HG02759 (cell line): ENCODE measurements around the gene ZNF451.

ENCODE experiments used
- ATAC-seq: cut with Tn5 transposase; IDR thresholded peaks from one replicate; pipeline ENCODE4 v1.9.1; 2021; ENCODE audit warnings: mild to moderate bottlenecking, moderate library complexity; ENCODE audit not compliant: unreplicated experiment

ZNF451 gene

DNA sequence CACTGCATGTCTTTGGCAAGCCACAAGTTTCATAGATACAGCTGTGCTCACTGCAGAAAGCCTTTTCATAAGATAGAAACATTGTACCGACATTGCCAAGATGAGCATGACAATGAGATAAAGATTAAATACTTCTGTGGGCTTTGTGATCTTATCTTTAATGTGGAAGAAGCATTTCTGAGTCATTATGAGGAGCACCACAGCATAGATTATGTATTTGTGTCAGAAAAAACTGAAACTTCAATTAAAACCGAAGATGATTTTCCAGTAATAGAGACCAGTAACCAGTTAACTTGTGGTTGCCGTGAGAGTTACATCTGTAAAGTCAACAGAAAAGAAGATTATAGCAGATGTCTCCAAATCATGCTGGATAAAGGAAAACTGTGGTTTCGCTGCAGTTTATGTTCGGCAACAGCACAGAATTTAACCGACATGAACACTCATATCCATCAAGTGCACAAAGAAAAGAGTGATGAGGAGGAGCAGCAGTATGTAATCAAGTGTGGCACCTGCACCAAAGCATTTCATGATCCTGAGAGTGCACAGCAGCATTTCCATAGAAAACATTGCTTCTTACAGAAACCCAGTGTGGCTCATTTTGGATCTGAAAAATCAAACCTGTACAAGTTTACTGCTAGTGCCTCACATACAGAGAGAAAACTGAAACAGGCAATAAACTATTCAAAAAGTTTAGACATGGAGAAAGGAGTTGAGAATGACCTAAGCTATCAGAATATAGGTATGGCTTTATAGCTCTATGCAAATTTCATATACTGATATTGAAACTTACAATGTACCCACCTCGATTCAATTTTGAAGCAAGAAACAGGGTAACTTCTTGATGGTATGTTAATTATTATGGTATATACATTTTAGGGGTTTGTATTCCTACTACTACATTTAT lies 58.2 kb downstream of the ZNF451 start:
- no peak for ATAC-seq

DNA sequence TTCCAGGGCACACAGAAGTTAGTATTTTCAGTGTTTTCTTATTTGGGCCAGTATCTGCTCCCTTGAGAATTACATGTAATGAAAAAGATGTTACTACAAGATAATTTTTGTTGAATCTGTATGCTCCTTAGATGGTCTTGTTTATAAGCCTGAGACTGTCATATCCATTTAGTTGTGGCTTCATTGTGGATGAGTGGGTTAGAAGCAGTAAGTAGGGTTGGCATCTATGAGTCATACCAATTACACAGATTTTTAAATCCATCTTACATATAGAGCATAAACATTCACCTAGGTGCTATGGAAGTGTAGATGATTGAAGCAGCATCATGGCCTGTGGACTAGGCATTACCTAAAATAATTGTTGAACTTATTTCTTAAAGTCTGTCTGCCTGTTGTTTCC lies 68.7 kb downstream of the ZNF451 start:
- ATAC-seq = no peak

DNA sequence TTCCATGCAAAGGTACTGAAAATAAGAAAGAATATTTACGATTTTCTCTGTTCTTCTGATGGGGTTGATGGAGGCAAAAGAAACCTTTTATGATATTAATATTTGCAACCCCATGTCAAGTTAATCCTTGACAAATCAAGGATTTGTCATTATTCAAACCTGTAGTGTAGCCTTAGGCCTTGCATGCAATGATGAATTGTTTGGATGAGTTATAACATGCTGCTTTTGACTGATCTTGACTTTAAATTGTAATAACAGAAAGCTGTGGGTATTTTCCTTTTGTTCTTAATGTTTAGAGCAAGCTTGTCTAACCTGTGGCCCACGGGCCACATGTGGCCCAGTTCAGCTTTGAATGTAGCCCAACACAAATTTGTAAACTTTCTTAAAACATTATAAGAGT lies 69.1 kb downstream of the ZNF451 start:
- no peak for ATAC-seq

DNA sequence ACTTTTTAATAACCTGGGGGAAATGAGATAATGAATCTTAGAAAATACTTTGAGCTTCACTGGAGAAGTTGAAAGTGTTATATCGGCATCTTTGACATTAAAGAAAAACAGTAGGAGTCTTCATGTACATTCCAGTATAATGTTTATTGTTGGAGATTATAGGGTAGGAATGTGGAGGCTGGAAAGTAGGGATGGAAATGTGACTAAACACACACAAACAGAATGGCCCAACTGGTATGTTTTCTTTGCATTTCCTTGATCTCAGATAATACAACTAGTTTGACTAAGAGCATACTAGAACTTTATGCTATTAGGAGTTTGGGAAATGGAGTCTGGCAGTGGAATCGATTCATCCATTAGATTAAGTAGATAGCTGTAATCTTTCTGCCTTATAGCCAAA lies 72.0 kb downstream of the ZNF451 start:
- no peak for ATAC-seq

DNA sequence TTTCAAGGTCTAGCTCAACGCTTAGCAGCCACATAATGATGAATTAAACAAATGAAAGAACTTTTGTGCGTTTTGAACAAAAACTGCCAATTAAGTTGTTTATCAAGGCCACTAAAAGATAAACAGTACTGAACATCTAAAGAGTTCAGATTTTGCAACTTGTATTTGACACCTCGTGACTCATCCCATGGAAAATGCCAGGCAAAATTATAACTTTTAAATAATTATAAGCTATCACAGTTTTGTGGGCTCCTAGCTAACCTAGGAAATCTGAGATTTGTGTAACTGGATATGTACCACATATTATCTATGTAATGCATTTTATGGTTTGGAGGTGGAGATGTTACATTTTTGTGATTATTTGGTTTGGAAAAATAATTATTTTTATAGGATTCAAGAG lies 72.5 kb downstream of the ZNF451 start:
- ATAC-seq = no peak

DNA sequence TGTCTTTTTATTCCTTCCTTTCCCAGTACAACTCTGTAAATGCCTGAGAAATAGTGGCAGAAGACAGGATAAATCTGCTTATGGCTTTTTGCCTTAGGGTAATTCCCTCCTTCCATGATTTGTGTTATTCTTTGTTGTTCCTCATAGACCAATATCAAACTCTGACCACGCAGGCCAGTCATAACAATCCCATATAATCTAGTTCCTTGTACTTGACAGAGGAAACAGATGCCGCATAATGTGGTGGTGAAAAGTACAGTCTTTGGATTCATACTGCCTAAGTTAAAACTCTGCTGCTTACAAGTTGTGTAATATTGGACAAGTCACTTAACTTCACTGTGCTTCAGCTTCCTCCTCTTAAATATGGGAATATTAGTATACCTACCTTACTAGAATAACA lies 74.0 kb downstream of the ZNF451 start:
- ATAC-seq = no peak

DNA sequence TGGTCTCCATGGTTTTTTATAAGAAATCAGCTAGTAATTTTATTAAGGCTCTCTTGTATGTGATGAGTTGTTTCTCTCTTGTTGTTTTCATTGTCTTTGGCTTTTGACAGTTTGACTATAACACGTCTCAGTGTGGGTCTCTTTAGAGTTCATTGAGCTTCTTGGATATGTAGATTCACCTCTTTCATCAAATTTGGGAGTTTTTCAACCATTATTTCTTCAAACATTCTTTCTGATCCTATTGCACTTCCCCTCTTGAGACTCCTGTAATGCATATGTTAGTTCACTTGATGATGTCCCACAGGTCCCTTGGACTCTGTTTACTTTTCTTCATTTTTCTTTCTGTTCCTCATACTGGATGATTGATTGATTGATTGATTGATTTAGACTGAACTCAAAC lies 75.1 kb downstream of the ZNF451 start:
- ATAC-seq = no peak

DNA sequence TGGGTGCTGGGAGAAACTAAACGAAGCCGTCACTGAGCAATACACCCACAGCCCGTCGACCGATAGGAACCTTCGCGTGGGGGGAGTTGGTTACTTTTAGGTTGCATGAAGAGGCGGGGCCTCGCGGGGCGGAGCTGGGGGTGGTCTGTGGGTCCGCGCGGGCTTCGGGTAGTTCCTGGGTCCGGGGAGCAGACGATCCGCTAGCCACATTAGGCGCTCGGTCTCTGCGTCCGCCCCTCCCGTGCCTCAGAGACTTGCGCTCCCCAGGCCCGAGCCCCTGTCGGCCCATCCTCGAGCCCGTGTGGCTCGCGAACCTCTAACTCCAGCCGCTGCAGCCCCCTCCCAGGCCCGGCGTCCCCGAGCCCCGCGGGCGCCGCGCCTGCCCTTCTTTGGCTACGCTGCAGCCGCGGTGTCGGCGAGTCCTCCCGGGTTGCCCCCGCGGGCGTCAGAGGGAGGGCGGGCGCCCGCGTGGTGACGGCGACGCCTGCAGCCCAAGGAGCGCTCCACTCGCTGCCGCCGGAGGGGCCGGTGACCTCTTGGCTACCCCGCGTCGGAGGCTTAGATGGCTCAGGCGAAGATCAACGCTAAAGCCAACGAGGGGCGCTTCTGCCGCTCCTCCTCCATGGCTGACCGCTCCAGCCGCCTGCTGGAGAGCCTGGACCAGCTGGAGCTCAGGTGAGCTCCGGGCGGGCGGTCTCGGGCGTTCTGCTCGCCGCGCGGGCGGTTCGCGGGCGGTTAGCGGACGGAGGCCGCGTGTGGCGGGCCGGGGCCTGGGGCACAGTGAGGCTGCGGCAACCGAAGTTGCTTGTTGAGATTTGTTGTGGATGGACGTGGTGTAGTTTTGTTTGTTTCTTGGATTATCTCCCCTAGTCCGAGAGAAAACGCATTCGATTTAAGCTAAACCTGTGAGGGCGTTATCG lies 82.4 kb downstream of the ZNF451 start, which contains the start of gene BAG2:
BAG2 (plus strand) TSS at position 191 of the 920 bp plus-strand sequence; CDS start at position 563, 372 bp downstream.
- peak; percentile 92 for ATAC-seq

DNA sequence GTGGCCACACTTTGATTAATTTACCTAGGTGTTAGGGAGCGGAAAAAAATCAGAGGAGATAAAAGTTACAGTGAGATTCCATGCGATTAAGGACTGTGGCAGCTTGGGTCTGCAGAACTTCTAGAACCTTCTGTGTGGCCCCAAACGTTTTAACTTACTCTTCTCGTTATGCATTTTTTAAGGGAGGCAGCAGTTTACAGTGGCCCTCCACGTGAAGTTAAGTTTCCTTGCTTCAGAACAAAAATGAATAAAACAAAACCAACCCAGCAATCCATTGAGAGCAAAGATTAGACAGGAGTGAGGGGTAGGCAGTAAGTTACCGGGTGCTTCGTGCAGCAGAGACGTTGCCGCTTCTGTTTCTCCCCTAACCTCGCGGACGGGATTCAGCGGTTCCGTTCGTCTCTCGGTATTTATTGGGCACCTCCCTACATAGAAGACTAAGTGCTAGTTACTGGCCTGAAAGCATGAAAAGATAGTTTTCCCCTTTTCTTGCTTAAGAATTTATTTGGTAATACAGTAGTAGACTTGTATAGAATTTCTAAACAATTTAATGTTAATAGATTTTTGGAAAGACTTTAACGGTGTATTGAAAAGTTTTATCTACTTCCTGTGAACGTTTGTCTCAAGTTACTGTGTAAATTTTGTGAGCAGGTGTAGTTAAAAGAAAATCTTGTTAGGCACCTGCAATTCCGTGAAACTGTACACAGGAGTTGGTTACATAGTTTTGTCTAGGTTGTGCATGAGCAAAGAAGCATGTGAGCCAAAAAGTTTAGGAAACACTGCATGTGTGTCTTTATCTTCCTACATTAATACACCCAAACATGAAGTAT lies 83.3 kb downstream of the ZNF451 start:
- ATAC-seq = no peak

DNA sequence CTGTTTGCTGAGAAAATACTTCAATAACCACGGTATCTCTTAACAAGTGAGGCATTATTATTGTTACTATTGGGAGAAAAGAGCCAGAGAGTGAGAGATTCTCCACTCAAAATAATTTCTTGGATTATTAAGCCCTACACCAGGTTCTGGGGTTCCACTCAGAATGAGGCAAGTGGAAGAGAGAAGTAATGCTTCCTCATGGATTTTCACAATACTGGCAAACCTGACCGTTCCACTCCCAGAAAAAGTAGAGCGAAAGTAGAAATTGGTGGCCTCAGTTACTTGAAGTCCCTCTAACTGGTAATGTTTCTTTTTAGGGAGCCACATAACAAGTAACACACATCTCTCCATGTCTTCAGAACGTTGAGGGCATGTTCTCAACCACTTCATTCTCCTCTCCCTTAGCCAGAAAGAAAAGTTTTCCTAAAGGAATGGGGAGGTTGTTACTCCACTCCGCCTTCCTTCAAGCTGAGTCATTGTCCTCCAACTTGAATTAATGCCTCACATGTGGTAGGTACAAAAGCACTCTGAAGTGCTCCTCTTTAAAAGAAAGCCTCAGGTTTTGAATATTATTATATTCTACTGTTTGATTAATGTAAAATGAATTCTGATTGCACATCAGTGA lies 84.0 kb downstream of the ZNF451 start:
- ATAC-seq = no peak

DNA sequence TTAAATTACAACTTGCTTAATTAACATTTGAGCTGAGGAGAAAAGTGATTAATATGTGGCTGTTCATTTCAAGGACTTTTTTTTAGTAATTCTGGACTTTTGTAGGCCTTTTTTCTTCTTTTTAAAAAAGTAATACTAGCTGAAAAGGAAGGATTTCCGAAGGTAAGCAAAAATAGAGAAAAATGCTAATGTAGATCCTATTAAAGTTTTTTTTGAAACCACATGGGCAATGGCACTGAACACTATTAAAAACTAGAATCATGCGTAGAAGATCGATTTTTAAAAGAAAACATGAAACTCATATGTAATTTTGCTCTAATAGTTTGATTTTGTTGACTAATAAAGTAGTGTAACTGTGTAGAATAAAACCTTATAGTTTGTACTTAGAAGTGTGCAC lies 84.5 kb downstream of the ZNF451 start:
- ATAC-seq = no peak

DNA sequence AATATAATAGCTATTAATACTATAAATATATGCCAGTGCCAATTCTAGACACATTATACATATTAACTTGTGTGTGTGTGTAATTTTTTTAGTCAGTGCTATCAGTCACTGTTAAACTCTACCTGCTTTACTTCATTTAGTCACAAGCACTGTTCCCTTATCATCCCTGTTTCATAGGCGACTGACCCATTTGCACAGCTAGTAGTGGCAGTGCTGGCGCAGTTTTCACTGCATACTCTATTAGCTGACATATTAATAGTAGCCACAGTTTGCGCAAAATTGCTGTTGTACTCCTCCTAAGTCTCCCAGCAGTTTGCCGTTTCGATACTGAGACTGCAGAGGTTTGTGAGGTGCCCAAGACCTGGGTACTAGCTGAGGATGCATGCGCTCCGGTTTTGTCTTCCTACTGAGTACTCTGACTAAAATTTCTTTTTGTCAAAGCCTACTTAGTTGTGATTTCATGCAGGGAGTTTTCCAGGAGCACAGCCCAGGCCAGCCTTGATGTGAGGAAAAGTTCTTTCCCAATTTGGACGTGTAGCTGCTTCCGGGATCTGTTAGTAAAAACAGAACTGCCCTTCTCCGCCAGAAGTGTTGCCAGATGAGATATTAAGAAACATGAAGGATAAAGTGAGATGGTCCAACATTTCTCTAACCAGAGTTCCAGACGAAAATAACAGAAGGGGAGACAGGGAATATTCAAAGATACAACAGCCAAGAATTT lies 87.7 kb downstream of the ZNF451 start:
- ATAC-seq = no peak

DNA sequence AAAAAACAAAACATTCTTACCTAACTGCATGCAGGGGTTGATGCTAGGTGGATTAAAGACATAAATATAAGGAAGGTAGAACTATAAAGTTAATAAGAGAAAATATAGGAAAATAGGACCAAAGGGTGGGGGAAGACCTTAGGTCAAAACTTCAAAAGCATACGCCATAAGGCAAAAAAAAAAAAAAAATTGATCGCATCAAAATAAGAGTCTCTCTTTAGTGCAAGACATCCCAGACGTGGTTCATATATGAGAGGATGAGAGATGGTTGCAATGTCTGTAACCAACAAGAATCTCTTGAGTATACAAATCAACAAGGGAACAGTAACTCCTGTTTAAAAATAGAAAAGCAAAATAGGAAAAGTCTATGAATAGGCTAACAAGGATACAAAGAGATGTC lies 90.6 kb downstream of the ZNF451 start:
- no peak for ATAC-seq

DNA sequence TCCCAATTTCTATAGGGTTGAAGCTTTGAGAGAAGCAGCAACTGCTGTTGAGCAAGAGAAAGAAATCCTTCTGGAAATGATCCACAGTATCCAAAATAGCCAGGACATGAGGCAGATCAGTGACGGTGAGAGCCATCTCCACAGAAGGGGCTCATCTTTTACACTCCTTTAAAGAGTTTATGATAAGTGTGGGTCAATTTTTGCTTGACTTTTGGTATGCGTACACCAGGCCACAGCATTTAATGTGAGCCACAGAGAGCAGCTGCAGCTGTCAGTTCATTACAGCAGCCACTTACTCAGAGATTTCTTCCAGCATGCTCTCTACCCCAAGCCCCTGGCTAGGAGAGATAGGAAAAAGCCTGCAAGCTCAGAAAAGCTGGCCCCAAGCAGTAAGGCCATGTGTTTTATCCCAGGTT lies 92.0 kb downstream of the ZNF451 start:
- ATAC-seq = no peak

DNA sequence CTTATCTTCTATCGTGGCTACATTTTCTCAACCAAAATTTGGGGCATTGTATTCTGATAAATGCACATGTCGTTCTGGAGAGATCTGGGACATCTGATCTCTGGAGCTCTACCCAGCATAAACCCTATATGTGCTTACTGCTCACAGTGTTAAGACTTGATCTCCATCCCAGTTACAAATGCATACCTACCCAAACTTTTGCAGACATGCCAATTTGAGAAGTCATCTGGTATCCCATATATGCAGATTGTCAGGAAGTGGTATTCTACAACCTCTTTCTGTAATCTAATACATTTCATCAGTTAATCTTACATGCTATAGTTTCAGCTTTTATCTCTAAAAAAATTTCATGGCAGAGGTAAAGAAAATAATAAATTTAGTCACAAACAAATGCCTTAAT lies 93.3 kb downstream of the ZNF451 start:
- no peak for ATAC-seq

DNA sequence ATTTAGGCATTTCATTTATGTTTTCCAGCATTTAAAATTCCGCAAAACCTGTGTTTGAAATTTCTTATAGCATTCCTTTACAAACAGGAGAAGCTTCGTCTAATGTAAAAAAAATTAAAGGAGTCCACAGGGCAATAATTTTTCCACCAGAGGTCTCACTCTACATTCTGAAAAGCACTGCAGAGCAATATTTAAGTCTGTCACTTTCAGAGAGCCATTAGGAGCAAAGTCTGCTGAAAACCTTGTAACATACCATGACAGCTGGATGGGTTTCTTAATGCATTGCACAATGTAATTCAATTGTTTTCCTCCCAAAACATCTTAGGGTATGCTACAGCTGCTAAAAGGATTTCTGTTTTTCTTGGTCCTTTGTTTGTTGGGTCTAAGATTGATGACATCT lies 100.2 kb downstream of the ZNF451 start:
- no peak for ATAC-seq

DNA sequence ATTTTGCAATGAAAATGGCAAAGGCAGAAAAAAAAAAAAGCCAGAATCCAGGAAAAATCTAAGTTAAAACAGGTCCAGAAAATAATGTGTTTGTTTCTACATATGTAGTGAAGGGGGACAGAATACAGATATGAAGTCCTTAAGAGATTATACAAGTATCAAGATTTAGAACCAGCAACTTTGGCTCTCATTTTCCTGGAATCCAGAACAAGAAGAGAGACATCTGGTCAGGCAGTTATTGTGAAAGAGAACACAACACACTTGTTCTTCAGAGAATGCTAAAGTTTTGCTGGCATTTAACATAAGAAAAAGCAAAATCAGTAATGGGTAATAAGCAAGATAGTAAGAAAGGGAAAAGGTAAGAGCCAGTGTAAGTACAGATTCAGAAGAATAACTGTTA lies 103.2 kb downstream of the ZNF451 start:
- ATAC-seq = no peak

DNA sequence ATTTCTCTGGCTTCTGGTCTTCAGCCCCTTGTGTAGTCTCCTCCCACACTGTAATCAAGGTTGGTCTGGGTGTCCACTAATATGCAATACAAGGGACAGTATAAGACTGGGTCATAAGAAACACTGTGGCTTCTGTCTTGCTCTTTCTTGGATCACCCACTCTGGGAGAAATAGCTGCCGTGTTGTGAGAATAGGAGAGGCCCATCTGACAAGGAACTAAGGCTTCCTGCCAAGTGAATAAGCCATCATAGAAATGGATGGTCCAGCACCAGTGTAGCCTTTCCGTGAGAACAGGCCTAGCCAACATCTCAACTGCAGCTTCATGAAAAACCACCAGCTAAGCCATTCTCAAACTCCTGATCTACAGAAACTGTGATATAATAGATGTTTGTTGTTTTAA lies 105.5 kb downstream of the ZNF451 start:
- no peak for ATAC-seq

DNA sequence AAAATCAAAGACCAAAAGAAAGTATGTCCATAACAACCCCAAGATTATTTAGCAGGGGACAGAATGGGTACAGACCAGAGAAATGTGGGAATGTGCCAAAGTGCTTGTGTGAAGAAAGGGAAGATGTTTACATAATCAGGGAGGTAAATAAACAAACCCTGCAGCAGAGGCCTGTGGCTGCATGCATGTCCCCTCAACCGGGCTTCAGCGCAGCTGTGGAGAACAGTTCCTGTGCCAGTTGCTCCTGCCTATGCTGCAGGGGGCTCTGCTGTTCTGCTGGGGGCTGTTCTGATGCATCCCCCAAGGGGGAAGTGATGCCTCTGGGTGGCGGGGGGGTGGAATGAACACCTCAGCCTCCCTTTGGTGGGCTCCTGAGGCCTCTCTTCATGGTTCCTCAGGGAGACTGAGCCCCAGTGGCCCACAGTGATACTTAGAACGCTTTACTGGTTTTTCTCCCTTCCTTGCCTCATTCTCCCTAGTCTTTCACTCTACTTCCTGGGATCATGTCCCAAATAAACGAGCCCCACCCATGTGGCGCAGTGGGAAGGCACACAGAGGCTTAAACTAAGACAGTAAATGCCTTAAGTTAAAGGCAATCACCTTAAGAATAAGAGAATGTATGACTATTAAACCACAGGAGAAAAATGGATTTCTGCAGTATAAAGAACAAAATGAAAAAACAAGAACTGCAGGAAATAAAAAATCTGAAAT lies 109.1 kb downstream of the ZNF451 start:
- no peak for ATAC-seq
